Loucy (cell line): ENCODE measurements around the gene PODXL.

Source experiments
- H2AFZ ChIP-seq: fragments of 200-600 bp; sonication (generic); 2 replicates; pipeline ENCODE4 v1.6.0; 2016; ENCODE audit warnings: antibody characterized with exemption, mild to moderate bottlenecking, low read length, moderate library complexity
- H3F3A ChIP-seq: fragments of 200-600 bp; 2 replicates; pipeline ENCODE4 v1.6.0; 2016; ENCODE audit warnings: antibody characterized with exemption, low read depth, mild to moderate bottlenecking
- H3K27me3 ChIP-seq: fragments of 200-600 bp; sonication (generic); 2 replicates; pipeline ENCODE4 v1.6.1; 2014; ENCODE audit warnings: low read length, mild to moderate bottlenecking; ENCODE audit not compliant: insufficient read depth, poor library complexity, severe bottlenecking
- H3K36me3 ChIP-seq: fragments of 200-600 bp; sonication (generic); 2 replicates; pipeline ENCODE4 v1.6.1; 2016; ENCODE audit warnings: low read length; ENCODE audit not compliant: insufficient read depth
- H3K4me1 ChIP-seq: fragments of 200-600 bp; sonication (generic); 2 replicates; pipeline ENCODE4 v1.5.1; 2014; ENCODE audit warnings: low read length, mild to moderate bottlenecking; ENCODE audit not compliant: insufficient read depth, poor library complexity, severe bottlenecking
- H3K4me2 ChIP-seq: fragments of 200-600 bp; sonication (generic); 2 replicates; pipeline ENCODE4 v1.6.0; 2014; ENCODE audit warnings: antibody characterized with exemption, low read length, low read depth, mild to moderate bottlenecking; ENCODE audit not compliant: poor library complexity, severe bottlenecking
- H3K4me3 ChIP-seq: fragments of 200-600 bp; sonication (generic); 2 replicates; pipeline ENCODE4 v1.5.1; 2014; ENCODE audit warnings: low read length, mild to moderate bottlenecking, mixed read lengths; ENCODE audit not compliant: poor library complexity, severe bottlenecking
- H3K79me2 ChIP-seq: fragments of 200-600 bp; sonication (generic); 2 replicates; pipeline ENCODE4 v1.6.1; 2014; ENCODE audit warnings: low read length; ENCODE audit not compliant: insufficient read depth
- H3K9ac ChIP-seq: fragments of 200-600 bp; sonication (generic); 2 replicates; pipeline ENCODE4 v1.6.0; 2014; ENCODE audit warnings: mild to moderate bottlenecking, low read depth, low read length, moderate library complexity; ENCODE audit not compliant: poor library complexity, severe bottlenecking
- H3K9me2 ChIP-seq: fragments of 200-600 bp; sonication (generic); replicated peaks from 2 replicates; pipeline ENCODE4 v1.6.1; 2016; ENCODE audit warnings: low read depth, low read length, mixed read lengths
- H3K9me3 ChIP-seq: fragments of 200-600 bp; sonication (generic); 2 replicates; pipeline ENCODE4 v1.6.1; 2014; ENCODE audit warnings: mild to moderate bottlenecking, antibody characterized with exemption, low read length, low read depth; ENCODE audit not compliant: insufficient read depth
- H4K20me1 ChIP-seq: fragments of 200-600 bp; sonication (generic); 2 replicates; pipeline ENCODE4 v1.6.0; 2014; ENCODE audit warnings: antibody characterized with exemption, low read length, mild to moderate bottlenecking; ENCODE audit not compliant: insufficient read depth, poor library complexity, severe bottlenecking
- CTCF ChIP-seq: fragments of 200-600 bp; sonication (generic); conservative IDR thresholded peaks from 2 replicates; pipeline ENCODE4 v1.5.1; 2014; ENCODE audit warnings: mild to moderate bottlenecking, antibody characterized with exemption, low read length
- EZH2phosphoT487 ChIP-seq: fragments of 200-600 bp; IDR thresholded peaks from 2 replicates; pipeline ENCODE4 v1.6.1; 2018; ENCODE audit warnings: antibody characterized with exemption, mild to moderate bottlenecking, moderate library complexity, borderline replicate concordance

Gene PODXL

GRCh38 chr7:131586259-131586658 lies 29.8 kb upstream of the PODXL start:
- H2AFZ ChIP-seq, result no peak overlapping the region
- H4K20me1 ChIP-seq, result no peaks in the 10 kb centered on the region
- H3K36me3 ChIP-seq, result no peaks in the 10 kb centered on the region
- no peak overlapping the region for H3K9ac ChIP-seq
- H3K4me3 ChIP-seq, result no peak overlapping the region
- H3K4me1 ChIP-seq, result no peaks in the 10 kb centered on the region
- H3K79me2 ChIP-seq, result no peaks in the 10 kb centered on the region
- H3K9me3 ChIP-seq, result no peaks in the 10 kb centered on the region
- H3K27me3 ChIP-seq, result no peaks in the 10 kb centered on the region
- H3F3A ChIP-seq, result no peaks in the 10 kb centered on the region
- no peak for TF ChIP-seq CTCF
- H3K4me2 ChIP-seq, result no peak overlapping the region
- no peaks in the 10 kb centered on the region for H3K9me2 ChIP-seq

GRCh38 chr7:131583430-131583829 lies 27.0 kb upstream of the PODXL start:
- H3F3A ChIP-seq, result no peaks in the 10 kb centered on the region
- no peaks in the 10 kb centered on the region for H3K9me2 ChIP-seq
- no peak overlapping the region for H3K4me3 ChIP-seq
- TF ChIP-seq CTCF, result no peak
- no peak for TF ChIP-seq EZH2phosphoT487
- H3K27me3 ChIP-seq, result no peaks in the 10 kb centered on the region
- no peaks in the 10 kb centered on the region for H3K79me2 ChIP-seq
- no peak overlapping the region for H3K9ac ChIP-seq
- H3K9me3 ChIP-seq, result no peaks in the 10 kb centered on the region
- H2AFZ ChIP-seq, result no peak overlapping the region
- no peaks in the 10 kb centered on the region for H3K4me1 ChIP-seq
- no peak overlapping the region for H3K4me2 ChIP-seq
- no peaks in the 10 kb centered on the region for H4K20me1 ChIP-seq
- H3K36me3 ChIP-seq, result no peaks in the 10 kb centered on the region

- H3K4me1 ChIP-seq, result no peaks in the 10 kb centered on the region
- H3K4me3 ChIP-seq, result no peak overlapping the region
- no peaks in the 10 kb centered on the region for H3K9me2 ChIP-seq
- no peak overlapping the region for H2AFZ ChIP-seq
- H3F3A ChIP-seq, result no peaks in the 10 kb centered on the region
- no peaks in the 10 kb centered on the region for H4K20me1 ChIP-seq
- no peaks in the 10 kb centered on the region for H3K79me2 ChIP-seq
- H3K36me3 ChIP-seq, result no peaks in the 10 kb centered on the region
- no peaks in the 10 kb centered on the region for H3K27me3 ChIP-seq
- TF ChIP-seq EZH2phosphoT487 (no peak), CTCF (no peak; the same call in 1 of the 2 replicates)
- H3K9ac ChIP-seq, result no peak overlapping the region
- H3K9me3 ChIP-seq, result no peaks in the 10 kb centered on the region
- H3K4me2 ChIP-seq, result no peak overlapping the region
Measured at GRCh38 chr7:131581241-131582051, 25.0 kb upstream of the PODXL start.
